Measurements from ENCODE around the gene CLEC4F.
"Not testable (repeated sequence)": the region's sequence is repeated elsewhere in the genome, so short reads cannot be mapped to it uniquely, and the experiment has no call there.

The CLEC4F gene

GRCh38 chr2:70826696-70827350 lies 6.4 kb upstream of the CLEC4F start:
- DNase-seq = no peak

- no peak for DNase-seq
These were observed 2.9 kb upstream of the CLEC4F start for GRCh38 chr2:70823249-70823648.

GRCh38 chr2:70822843-70823242 lies 2.4 kb upstream of the CLEC4F start:
- DNase-seq = no peak

- no peak for DNase-seq
These were observed 3.0 kb downstream of the CLEC4F start for GRCh38 chr2:70817284-70817954.

- no peak for DNase-seq
These were observed 3.7 kb downstream of the CLEC4F start for GRCh38 chr2:70816726-70817125.

- DNase-seq = no peak
These were observed 11.1 kb downstream of the CLEC4F start for GRCh38 chr2:70808983-70809958.

GRCh38 chr2:70807828-70808118 lies 12.6 kb downstream of the CLEC4F start:
- no peak for DNase-seq

GRCh38 chr2:70807102-70807827 lies 13.1 kb downstream of the CLEC4F start:
- no peak for DNase-seq

- no peak for DNase-seq
These were observed 13.8 kb downstream of the CLEC4F start for GRCh38 chr2:70806620-70807019.

GRCh38 chr2:70806013-70806412 lies 14.4 kb downstream of the CLEC4F start:
- no peak for DNase-seq

- DNase-seq = no peak
These were observed 18.7 kb downstream of the CLEC4F start for GRCh38 chr2:70801607-70802263.

- no peak for DNase-seq
These were observed 20.7 kb downstream of the CLEC4F start for GRCh38 chr2:70799706-70800105.

GRCh38 chr2:70797996-70798395 lies 22.4 kb downstream of the CLEC4F start:
- DNase-seq = not testable (repeated sequence)

- no peak for DNase-seq
These were observed 22.9 kb downstream of the CLEC4F start for GRCh38 chr2:70797506-70797905.

- DNase-seq = no peak
These were observed 24.1 kb downstream of the CLEC4F start for GRCh38 chr2:70796262-70796661.

GRCh38 chr2:70795164-70795995 lies 25.0 kb downstream of the CLEC4F start:
- no peak for DNase-seq

- no peak for DNase-seq
These were observed 26.9 kb downstream of the CLEC4F start for GRCh38 chr2:70793450-70793849.

GRCh38 chr2:70790136-70790828 lies 30.1 kb downstream of the CLEC4F start, which contains the start of gene FIGLA:
TSS of gene FIGLA (minus strand) at chr2:70790643. CDS start at chr2:70790638, 5 bp downstream.
- DNase-seq = no peak

GRCh38 chr2:70789304-70790135 lies 30.9 kb downstream of the CLEC4F start:
- DNase-seq = peak; percentile 70
